Measurements from ENCODE around the gene GNAS-AS1. TPM values are rescaled to one million over a fixed set of nuclear protein-coding genes. Genes with fewer than 3 reads are reported as not detected.

Gene GNAS-AS1
- total RNA-seq, 1 experiment from 2014 or later = 0.11 TPM

- no TSS peak for BruUV-seq (replicated peaks)
- Histone ChIP-seq H2AFZ (ENCODE audit: low read length) (no peak overlapping the region), H3K9me3 (ENCODE audit: low read length) (no peaks in the 10 kb centered on the region), H3K27me3 (ENCODE audit: low read length) (peaks cover 24% of the 10 kb centered on the region), H3K36me3 (ENCODE audit: low read depth, low read length) (no peaks in the 10 kb centered on the region), H3K4me1 (ENCODE audit: insufficient read depth, low read length) (no peaks in the 10 kb centered on the region), H3K9me2 (replicated peaks; ENCODE audit: low read length) (no peaks in the 10 kb centered on the region), H4K20me1 (ENCODE audit: low read length) (no peaks in the 10 kb centered on the region), H3K79me2 (ENCODE audit: low read length) (no peaks in the 10 kb centered on the region), H3K27ac (ENCODE audit: low read length) (no peak overlapping the region), H3K4me3 (ENCODE audit: low read length) (no peak overlapping the region), H3F3A (ENCODE audit: low read length, unreplicated experiment) (no peaks in the 10 kb centered on the region), H3K9ac (ENCODE audit: low read length) (no peak overlapping the region), H3K4me2 (ENCODE audit: low read length) (no peak overlapping the region)
- no peak for ATAC-seq
- ChIA-PET POLR2A (ENCODE audit: unreplicated experiment) (no interaction called here), CTCF (no interaction called here)
- DNase-seq = no peak
- TF ChIP-seq EZH2phosphoT487 (IDR thresholded peaks at IDR 0.05; ENCODE audit: borderline replicate concordance, low read length) (no peak), CTCF (conservative IDR thresholded peaks at IDR 0.05; ENCODE audit: low read depth, low read length) (no peak), EZH2 (IDR thresholded peaks at IDR 0.05; ENCODE audit: low read length, unreplicated experiment) (no peak)
- intact Hi-C loops (cut with micrococcal nuclease) = no loop called here
Measured at GRCh38 chr20:58853976-58854637, 3.4 kb upstream of the GNAS-AS1 start.

- H3K9ac ChIP-seq (ENCODE audit: low read length) = no peak overlapping the region
- no peaks in the 10 kb centered on the region for H4K20me1 ChIP-seq (ENCODE audit: low read length)
- POLR2A ChIA-PET (ENCODE audit: unreplicated experiment) = no interaction called here
- no peak overlapping the region for H2AFZ ChIP-seq (ENCODE audit: low read length)
- peaks cover 24% of the 10 kb centered on the region for H3K27me3 ChIP-seq (ENCODE audit: low read length)
- CTCF ChIA-PET = no interaction called here
- no peak overlapping the region for H3K27ac ChIP-seq (ENCODE audit: low read length)
- intact Hi-C loops (cut with micrococcal nuclease) = no loop called here
- no peak for TF ChIP-seq EZH2phosphoT487 (IDR thresholded peaks at IDR 0.05; ENCODE audit: borderline replicate concordance, low read length)
- TF ChIP-seq EZH2 (IDR thresholded peaks at IDR 0.05; ENCODE audit: low read length, unreplicated experiment) = no peak
- TF ChIP-seq CTCF (conservative IDR thresholded peaks at IDR 0.05; ENCODE audit: low read depth, low read length) = no peak
- no peaks in the 10 kb centered on the region for H3K79me2 ChIP-seq (ENCODE audit: low read length)
- DNase-seq (no peak), ATAC-seq (no peak)
- H3K4me2 ChIP-seq (ENCODE audit: low read length) = no peak overlapping the region
- no peaks in the 10 kb centered on the region for H3K4me1 ChIP-seq (ENCODE audit: insufficient read depth, low read length)
- no peak overlapping the region for H3K4me3 ChIP-seq (ENCODE audit: low read length)
- H3K36me3 ChIP-seq (ENCODE audit: low read depth, low read length) = no peaks in the 10 kb centered on the region
- no peaks in the 10 kb centered on the region for H3F3A ChIP-seq (ENCODE audit: low read length, unreplicated experiment)
- no peaks in the 10 kb centered on the region for H3K9me3 ChIP-seq (ENCODE audit: low read length)
- H3K9me2 ChIP-seq (replicated peaks; ENCODE audit: low read length) = no peaks in the 10 kb centered on the region
- no TSS peak for BruUV-seq (replicated peaks)
Measured at GRCh38 chr20:58853466-58853865, 2.8 kb upstream of the GNAS-AS1 start.

GRCh38 chr20:58852543-58853271 lies 2.0 kb upstream of the GNAS-AS1 start, which contains the start of gene GNAS:
TSS of gene GNAS (plus strand) at chr20:58852716.
- Histone ChIP-seq H3K4me3 (ENCODE audit: low read length) (no peak within 1 kb of the TSS), H3K36me3 (ENCODE audit: low read depth, low read length) (no peaks in the 10 kb centered on the region), H3K27me3 (ENCODE audit: low read length) (peaks cover 26% of the 10 kb centered on the region), H3K9me2 (replicated peaks; ENCODE audit: low read length) (no peaks in the 10 kb centered on the region), H3F3A (ENCODE audit: low read length, unreplicated experiment) (no peaks in the 10 kb centered on the region), H3K4me2 (ENCODE audit: low read length) (peak within 1 kb of the TSS; percentile 19; the same call in 1 of the 2 replicates), H2AFZ (ENCODE audit: low read length) (no peak within 1 kb of the TSS), H3K79me2 (ENCODE audit: low read length) (no peaks in the 10 kb centered on the region), H4K20me1 (ENCODE audit: low read length) (no peaks in the 10 kb centered on the region), H3K9ac (ENCODE audit: low read length) (no peak within 1 kb of the TSS), H3K27ac (ENCODE audit: low read length) (no peak within 1 kb of the TSS), H3K9me3 (ENCODE audit: low read length) (no peaks in the 10 kb centered on the region), H3K4me1 (ENCODE audit: insufficient read depth, low read length) (no peaks in the 10 kb centered on the region)
- ChIA-PET POLR2A (ENCODE audit: unreplicated experiment) (no interaction called here), CTCF (interaction anchor here (1.2 kb wide), 1 partner anchor 371 kb away, joined by 7 read pairs; no protein-coding TSS in a partner anchor)
- peak; percentile 44 for ATAC-seq
- peak; percentile 55 for DNase-seq
- intact Hi-C loops (cut with micrococcal nuclease) = no loop called here
- TF ChIP-seq CTCF (conservative IDR thresholded peaks at IDR 0.05; ENCODE audit: low read depth, low read length) (peak; percentile 73), EZH2 (IDR thresholded peaks at IDR 0.05; ENCODE audit: low read length, unreplicated experiment) (no peak), EZH2phosphoT487 (IDR thresholded peaks at IDR 0.05; ENCODE audit: borderline replicate concordance, low read length) (no peak)
- no TSS peak for BruUV-seq (replicated peaks)
